Fibroblast of lung (primary cell): Measurements from ENCODE around the gene NR4A2. TPM values are rescaled to one million over a fixed set of nuclear protein-coding genes. Genes with fewer than 3 reads are reported as not detected.

Source experiments
- DNase-seq, 2 donors: peaks; one replicate each; pipeline versions ENCODE4 v3.0.0 to v3.0.0-alpha.2; 2010; ENCODE audit warnings: low read depth in 2 of 2
- H2AFZ ChIP-seq: 2 replicates; pipeline ENCODE4 v1.5.1; 2012; ENCODE audit warnings: low read length, control low read depth, inconsistent platforms
- H3K27ac ChIP-seq: 2 replicates; pipeline ENCODE4 v1.5.1; 2011; ENCODE audit warnings: low read length, control low read depth; ENCODE audit not compliant: insufficient read depth
- H3K27me3 ChIP-seq: 2 replicates; pipeline ENCODE4 v1.5.1; 2011; ENCODE audit warnings: mild to moderate bottlenecking, low read length; ENCODE audit not compliant: control insufficient read depth, insufficient read depth
- H3K36me3 ChIP-seq: 2 replicates; pipeline ENCODE4 v1.5.1; 2011; ENCODE audit warnings: low read length; ENCODE audit not compliant: control insufficient read depth, insufficient read depth
- H3K4me1 ChIP-seq: 2 replicates; pipeline ENCODE4 v1.5.1; 2011; ENCODE audit warnings: low read length; ENCODE audit not compliant: control insufficient read depth, insufficient read depth; ENCODE audit errors: extremely low read depth
- H3K4me2 ChIP-seq: 2 replicates; pipeline ENCODE4 v1.5.1; 2011; ENCODE audit warnings: low read length, control low read depth; ENCODE audit not compliant: insufficient read depth; ENCODE audit errors: extremely low read depth
- H3K4me3 ChIP-seq, 4 experiments: fragments of 200-600 bp in 1 of 4; sonication (generic) in 1 of 4; replicated peaks in 1 of 4; 2 replicates each; pipeline ENCODE4 v1.5.1; 2011 to 2016; ENCODE audit warnings: low read length in 4 of 4, low read depth in 3 of 4, mild to moderate bottlenecking in 3 of 4, control low read depth in 2 of 4, inconsistent platforms in 1 of 4, mixed read lengths in 1 of 4; ENCODE audit not compliant: insufficient read depth in 1 of 4; ENCODE audit errors: control extremely low read depth in 1 of 4
- H3K79me2 ChIP-seq: 2 replicates; pipeline ENCODE4 v1.5.1; 2012; ENCODE audit warnings: mild to moderate bottlenecking, low read length, inconsistent platforms; ENCODE audit not compliant: control insufficient read depth, insufficient read depth
- H3K9ac ChIP-seq: 2 replicates; pipeline ENCODE4 v1.5.1; 2011; ENCODE audit warnings: mild to moderate bottlenecking, low read length, control low read depth; ENCODE audit not compliant: insufficient read depth
- H3K9me3 ChIP-seq: 2 replicates; pipeline ENCODE4 v1.5.1; 2012; ENCODE audit warnings: low read depth, low read length; ENCODE audit not compliant: control insufficient read depth, insufficient read depth
- H4K20me1 ChIP-seq: 2 replicates; pipeline ENCODE4 v1.5.1; 2011; ENCODE audit warnings: low read length; ENCODE audit not compliant: control insufficient read depth, insufficient read depth; ENCODE audit errors: extremely low read depth
- EZH2 ChIP-seq: IDR thresholded peaks from 2 replicates; pipeline ENCODE4 v1.5.1; 2012; ENCODE audit warnings: low read length, control low read depth, mild to moderate bottlenecking; ENCODE audit errors: missing control alignments
- polyA plus RNA-seq, 2 donors: library from polyadenylated mRNA; depleted of rRNA in 1 of 2; stranded (reverse) in 1 of 2; unstranded in 1 of 2; fragments of >200 nt; gene quantifications; 2 replicates each; pipeline ENCODE4 v1.2.1, GENCODE V29; 2011 to 2012; ENCODE audit warnings: missing spikeins in 1 of 2
- total RNA-seq: library from RNA; depleted of rRNA; stranded (reverse); fragments of >200 nt; gene quantifications from 2 replicates; pipeline ENCODE4 v1.2.1, GENCODE V29; 2014
- TF ChIP-seq, protein P1 (sequence below), 2 donors: IDR thresholded peaks in 1 of 2; conservative IDR thresholded peaks in 1 of 2; 1 replicate in 1 of 2; 2 replicates in 1 of 2; pipeline ENCODE4 v1.5.1; 2011 to 2012; ENCODE audit warnings: low read length in 2 of 2, control low read depth in 1 of 2, inconsistent platforms in 1 of 2, low read depth in 1 of 2, mild to moderate bottlenecking in 1 of 2

The NR4A2 gene
- total and polyA plus RNA-seq, 2 donors (not counting 1 experiment from before 2014, with no cell fraction given), result 0.17 to 0.62 TPM

DNA sequence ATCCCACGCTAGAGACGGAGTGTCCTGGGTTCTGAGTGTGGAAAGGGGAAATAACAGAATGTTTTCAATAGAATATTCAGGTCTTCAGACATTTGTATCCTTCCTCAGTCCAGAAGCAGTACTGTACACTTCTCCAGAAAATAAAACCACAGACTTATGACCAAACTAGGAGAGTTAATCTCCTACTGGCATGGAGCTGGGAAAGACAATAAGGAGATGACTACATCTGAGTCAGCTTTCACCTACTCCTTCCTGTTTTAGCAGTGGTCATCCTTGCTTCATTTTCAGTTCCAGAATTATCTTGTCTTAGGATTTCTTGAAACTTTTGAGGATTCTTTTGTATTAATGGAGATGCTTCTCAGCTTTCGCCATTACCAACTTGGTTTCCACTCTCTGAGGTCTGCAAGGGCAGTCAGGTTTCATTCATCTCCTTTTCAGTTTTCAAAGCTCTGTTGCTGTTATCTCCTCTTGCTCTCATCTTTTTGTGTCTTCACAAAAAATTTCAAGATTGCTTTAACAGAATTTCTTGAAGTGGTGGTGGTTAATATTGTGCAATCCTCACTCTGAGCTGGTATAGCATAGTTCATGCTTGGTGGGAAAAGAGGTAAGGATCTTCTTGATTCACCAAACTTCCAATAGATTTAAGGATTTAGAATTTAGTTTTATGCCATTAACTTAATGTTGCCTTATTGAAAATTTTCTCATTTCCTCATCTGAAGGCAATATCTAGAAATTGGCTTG lies 23.7 kb upstream of the NR4A2 start:
- no peak overlapping the region for H3K27ac ChIP-seq
- no peaks in the 10 kb centered on the region for H3K4me1 ChIP-seq
- peak in 1 of 2 donors; percentile 56 for DNase-seq
- H3K4me2 ChIP-seq, result no peak overlapping the region
- H4K20me1 ChIP-seq, result no peaks in the 10 kb centered on the region
- H3K79me2 ChIP-seq, result no peaks in the 10 kb centered on the region
- no peaks in the 10 kb centered on the region for H3K36me3 ChIP-seq
- no peak overlapping the region for H3K4me3 ChIP-seq
- no peak for TF ChIP-seq EZH2
- TF ChIP-seq, protein P1, sequence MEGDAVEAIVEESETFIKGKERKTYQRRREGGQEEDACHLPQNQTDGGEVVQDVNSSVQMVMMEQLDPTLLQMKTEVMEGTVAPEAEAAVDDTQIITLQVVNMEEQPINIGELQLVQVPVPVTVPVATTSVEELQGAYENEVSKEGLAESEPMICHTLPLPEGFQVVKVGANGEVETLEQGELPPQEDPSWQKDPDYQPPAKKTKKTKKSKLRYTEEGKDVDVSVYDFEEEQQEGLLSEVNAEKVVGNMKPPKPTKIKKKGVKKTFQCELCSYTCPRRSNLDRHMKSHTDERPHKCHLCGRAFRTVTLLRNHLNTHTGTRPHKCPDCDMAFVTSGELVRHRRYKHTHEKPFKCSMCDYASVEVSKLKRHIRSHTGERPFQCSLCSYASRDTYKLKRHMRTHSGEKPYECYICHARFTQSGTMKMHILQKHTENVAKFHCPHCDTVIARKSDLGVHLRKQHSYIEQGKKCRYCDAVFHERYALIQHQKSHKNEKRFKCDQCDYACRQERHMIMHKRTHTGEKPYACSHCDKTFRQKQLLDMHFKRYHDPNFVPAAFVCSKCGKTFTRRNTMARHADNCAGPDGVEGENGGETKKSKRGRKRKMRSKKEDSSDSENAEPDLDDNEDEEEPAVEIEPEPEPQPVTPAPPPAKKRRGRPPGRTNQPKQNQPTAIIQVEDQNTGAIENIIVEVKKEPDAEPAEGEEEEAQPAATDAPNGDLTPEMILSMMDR (conservative IDR thresholded peaks at IDR 0.05 in 1 of 2, IDR thresholded peaks at IDR 0.05 in 1 of 2; ENCODE audit: low read depth in 1 of 2, low read length in 2 of 2), result no peak
- no peak overlapping the region for H3K9ac ChIP-seq
- no peaks in the 10 kb centered on the region for H3K9me3 ChIP-seq
- H3K27me3 ChIP-seq, result no peaks in the 10 kb centered on the region
- no peak overlapping the region for H2AFZ ChIP-seq

DNA sequence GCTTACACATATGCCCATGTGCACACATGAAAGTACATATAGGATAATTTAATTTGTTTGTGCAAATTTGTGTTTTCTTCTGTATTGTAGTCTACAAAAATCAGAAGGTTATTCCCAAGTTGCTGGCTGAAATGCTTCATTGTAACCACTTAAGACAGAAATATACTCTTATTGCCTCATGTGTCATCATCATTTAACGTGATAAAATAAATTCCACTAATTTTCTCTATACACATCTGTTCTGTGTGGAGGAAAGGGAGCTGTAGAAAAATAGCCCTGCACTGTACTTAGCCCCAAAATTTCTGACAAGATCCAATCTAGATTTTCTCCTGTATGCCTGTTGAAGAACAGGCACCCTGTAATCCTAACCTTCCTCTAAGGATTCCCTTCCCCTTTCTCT lies 20.4 kb upstream of the NR4A2 start:
- Histone ChIP-seq H2AFZ (no peak overlapping the region), H3K4me1 (no peaks in the 10 kb centered on the region), H3K27ac (no peak overlapping the region), H3K36me3 (no peaks in the 10 kb centered on the region), H3K4me3 (no peak overlapping the region), H3K27me3 (no peaks in the 10 kb centered on the region), H3K4me2 (no peak overlapping the region), H3K9ac (no peak overlapping the region), H3K79me2 (no peaks in the 10 kb centered on the region), H3K9me3 (no peaks in the 10 kb centered on the region), H4K20me1 (no peaks in the 10 kb centered on the region)
- DNase-seq, result no peak
- no peak for TF ChIP-seq EZH2
- TF ChIP-seq, protein P1 (conservative IDR thresholded peaks at IDR 0.05 in 1 of 2, IDR thresholded peaks at IDR 0.05 in 1 of 2; ENCODE audit: low read depth in 1 of 2, low read length in 2 of 2), result no peak

DNA sequence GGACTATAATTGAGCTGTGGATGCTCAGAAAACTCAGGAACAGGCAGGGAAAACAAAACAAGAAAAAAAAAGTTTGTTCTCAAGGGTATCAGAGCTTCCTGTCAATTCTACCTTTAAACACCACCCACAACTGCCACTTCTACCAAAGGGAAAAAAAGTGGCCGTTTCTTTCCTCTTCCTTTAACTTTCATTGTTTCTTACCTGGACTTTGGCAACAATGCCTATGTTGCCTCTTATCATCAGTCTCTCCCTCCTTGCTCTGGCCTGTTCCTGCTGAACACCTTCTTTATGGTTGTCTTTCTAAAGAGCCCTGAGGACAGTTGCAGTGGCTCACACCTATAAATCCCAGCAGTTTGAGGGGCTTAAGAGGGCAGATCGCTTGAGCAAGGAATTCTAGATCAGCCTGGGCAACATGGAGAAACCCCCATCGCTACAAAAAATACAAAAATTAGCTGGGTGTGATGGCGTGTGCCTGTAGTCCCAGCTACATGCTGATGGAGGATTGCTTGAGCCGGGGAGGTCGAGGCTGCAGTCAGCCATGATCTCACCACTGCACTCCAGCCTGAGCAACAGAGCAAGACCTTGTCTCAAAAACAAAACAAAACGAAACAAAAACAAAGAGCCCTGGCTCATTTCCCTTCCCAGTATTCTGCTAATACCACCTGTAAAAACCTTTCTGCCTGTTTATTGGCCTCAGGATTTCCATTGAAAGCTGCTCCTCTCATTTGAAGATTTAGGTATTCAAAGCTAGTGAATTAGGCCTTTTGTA lies 18.0 kb upstream of the NR4A2 start:
- H3K4me2 ChIP-seq, result no peak overlapping the region
- no peak overlapping the region for H3K27ac ChIP-seq
- no peaks in the 10 kb centered on the region for H3K9me3 ChIP-seq
- H3K4me3 ChIP-seq, result no peak overlapping the region
- TF ChIP-seq, protein P1 (conservative IDR thresholded peaks at IDR 0.05 in 1 of 2, IDR thresholded peaks at IDR 0.05 in 1 of 2; ENCODE audit: low read depth in 1 of 2, low read length in 2 of 2), result no peak
- no peak for TF ChIP-seq EZH2
- H3K36me3 ChIP-seq, result no peaks in the 10 kb centered on the region
- no peaks in the 10 kb centered on the region for H3K27me3 ChIP-seq
- no peak overlapping the region for H3K9ac ChIP-seq
- DNase-seq, result no peak
- no peak overlapping the region for H2AFZ ChIP-seq
- H4K20me1 ChIP-seq, result no peaks in the 10 kb centered on the region
- H3K4me1 ChIP-seq, result no peaks in the 10 kb centered on the region
- no peaks in the 10 kb centered on the region for H3K79me2 ChIP-seq
